Stimulated activated effector memory CD8-positive, alpha-beta T cell treated with anti-CD3 and anti-CD28 coated beads, Interleukin-12 subunit alpha, Interleukin-12 subunit beta, amount 100 ng/mL, for 72 hours (primary cell): Measurements from ENCODE around the gene CFB.
A peak's percentile ranks its signal among the peaks of the same experiment; 100 is the strongest.

Source experiments
- ATAC-seq: fragments of 150-1000 bp; cut with Tn5 transposase; 2 replicates; pipeline ENCODE4 v1.10.0; 2021
- DNase-seq, 2 donors: peaks; one replicate each; pipeline ENCODE4 v3.0.0; 2021 to 2022; ENCODE audit warnings: low spot score in 2 of 2
- H3K27ac Mint-ChIP-seq: one replicate; pipeline ENCODE4 v1.8.0; 2022; ENCODE audit warnings: mild to moderate bottlenecking, mixed read lengths
- H3K36me3 Mint-ChIP-seq: one replicate; pipeline ENCODE4 v1.8.0; 2022; ENCODE audit warnings: mild to moderate bottlenecking, mixed read lengths
- H3K4me1 Mint-ChIP-seq: one replicate; pipeline ENCODE4 v1.8.0; 2022; ENCODE audit warnings: mixed read lengths
- H3K4me3 Mint-ChIP-seq: one replicate; pipeline ENCODE4 v1.8.0; 2022; ENCODE audit warnings: mild to moderate bottlenecking, mixed read lengths
- H3K9me3 Mint-ChIP-seq: one replicate; pipeline ENCODE4 v1.8.0; 2022; ENCODE audit warnings: mixed read lengths

Gene CFB

GRCh38 chr6:31952890-31953289 lies 7.0 kb downstream of the CFB start:
- Mint-ChIP-seq H3K4me1 (peaks cover 14% of the 10 kb centered on the region), H3K36me3 (peaks cover 58% of the 10 kb centered on the region), H3K4me3 (no peak overlapping the region), H3K9me3 (no peaks in the 10 kb centered on the region), H3K27ac (peak overlapping the region; percentile 21)
- ATAC-seq: no peak
- no peak for DNase-seq

- Mint-ChIP-seq H3K4me3 (no peak overlapping the region), H3K4me1 (peaks cover 24% of the 10 kb centered on the region), H3K27ac (peak overlapping the region; percentile 70), H3K36me3 (peaks cover 71% of the 10 kb centered on the region), H3K9me3 (no peaks in the 10 kb centered on the region)
- ATAC-seq: no peak
- DNase-seq: no peak
These were observed 8.6 kb downstream of the CFB start for GRCh38 chr6:31954511-31954910.

GRCh38 chr6:31956796-31957195 lies 10.9 kb downstream of the CFB start:
- H3K4me1 Mint-ChIP-seq: peaks cover 39% of the 10 kb centered on the region
- DNase-seq (no peak), ATAC-seq (no peak)
- no peaks in the 10 kb centered on the region for H3K9me3 Mint-ChIP-seq
- H3K36me3 Mint-ChIP-seq: peaks cover 88% of the 10 kb centered on the region
- H3K4me3 Mint-ChIP-seq: peak overlapping the region; percentile 97
- H3K27ac Mint-ChIP-seq: peak overlapping the region; percentile 96

GRCh38 chr6:31958412-31958740 lies 12.5 kb downstream of the CFB start:
- ATAC-seq (no peak), DNase-seq (no peak)
- H3K27ac Mint-ChIP-seq: peak overlapping the region; percentile 96
- H3K36me3 Mint-ChIP-seq: peaks cover 91% of the 10 kb centered on the region
- no peaks in the 10 kb centered on the region for H3K9me3 Mint-ChIP-seq
- H3K4me3 Mint-ChIP-seq: peak overlapping the region; percentile 97
- H3K4me1 Mint-ChIP-seq: peaks cover 46% of the 10 kb centered on the region

- Mint-ChIP-seq H3K36me3 (peaks cover 91% of the 10 kb centered on the region), H3K4me3 (peak within 1 kb of the TSS; percentile 97), H3K27ac (peak within 1 kb of the TSS; percentile 96), H3K4me1 (peaks cover 46% of the 10 kb centered on the region), H3K9me3 (no peaks in the 10 kb centered on the region)
- peak; percentile 92 to 98 for DNase-seq
- peak; percentile 99 for ATAC-seq
These were observed 13.1 kb downstream of the CFB start, which contains the start of the genes NELFE and SKIC2 for GRCh38 chr6:31958741-31959739. TSS of gene NELFE (minus strand) at chr6:31958971. CDS start at chr6:31958446, 525 bp downstream. TSS of gene SKIC2 (plus strand) at chr6:31959175. CDS start at chr6:31959193, 18 bp downstream.

GRCh38 chr6:31961616-31962015 lies 15.7 kb downstream of the CFB start:
- Mint-ChIP-seq H3K27ac (peak overlapping the region; percentile 96), H3K9me3 (no peaks in the 10 kb centered on the region), H3K4me1 (peaks cover 53% of the 10 kb centered on the region), H3K36me3 (peaks cover 91% of the 10 kb centered on the region), H3K4me3 (no peak overlapping the region)
- no peak for ATAC-seq
- no peak for DNase-seq

GRCh38 chr6:31963921-31964320 lies 18.0 kb downstream of the CFB start:
- H3K4me1 Mint-ChIP-seq: peaks cover 50% of the 10 kb centered on the region
- no peak for ATAC-seq
- DNase-seq: no peak
- H3K27ac Mint-ChIP-seq: peak overlapping the region; percentile 52
- H3K9me3 Mint-ChIP-seq: no peaks in the 10 kb centered on the region
- peaks cover 94% of the 10 kb centered on the region for H3K36me3 Mint-ChIP-seq
- H3K4me3 Mint-ChIP-seq: no peak overlapping the region

GRCh38 chr6:31965700-31966099 lies 19.8 kb downstream of the CFB start:
- no peak overlapping the region for H3K4me3 Mint-ChIP-seq
- H3K36me3 Mint-ChIP-seq: peaks cover 100% of the 10 kb centered on the region
- no peak for ATAC-seq
- H3K27ac Mint-ChIP-seq: peak overlapping the region; percentile 78
- no peaks in the 10 kb centered on the region for H3K9me3 Mint-ChIP-seq
- no peak for DNase-seq
- H3K4me1 Mint-ChIP-seq: peaks cover 46% of the 10 kb centered on the region

- Mint-ChIP-seq H3K9me3 (no peaks in the 10 kb centered on the region), H3K4me3 (no peak overlapping the region), H3K4me1 (peaks cover 46% of the 10 kb centered on the region), H3K36me3 (peaks cover 100% of the 10 kb centered on the region), H3K27ac (peak overlapping the region; percentile 78)
- ATAC-seq (no peak), DNase-seq (no peak)
These were observed 20.6 kb downstream of the CFB start for GRCh38 chr6:31966506-31966905.

- peaks cover 45% of the 10 kb centered on the region for H3K4me1 Mint-ChIP-seq
- no peak for ATAC-seq
- no peaks in the 10 kb centered on the region for H3K9me3 Mint-ChIP-seq
- H3K27ac Mint-ChIP-seq: peak overlapping the region; percentile 78
- no peak overlapping the region for H3K4me3 Mint-ChIP-seq
- no peak for DNase-seq
- H3K36me3 Mint-ChIP-seq: peaks cover 100% of the 10 kb centered on the region
These were observed 21.4 kb downstream of the CFB start for GRCh38 chr6:31966997-31967925.

GRCh38 chr6:31967926-31968320 lies 22.0 kb downstream of the CFB start:
- peaks cover 49% of the 10 kb centered on the region for H3K4me1 Mint-ChIP-seq
- peak overlapping the region; percentile 78 for H3K27ac Mint-ChIP-seq
- ATAC-seq (no peak), DNase-seq (no peak)
- H3K9me3 Mint-ChIP-seq: no peaks in the 10 kb centered on the region
- H3K36me3 Mint-ChIP-seq: peaks cover 100% of the 10 kb centered on the region
- H3K4me3 Mint-ChIP-seq: no peak overlapping the region

GRCh38 chr6:31968326-31968725 lies 22.4 kb downstream of the CFB start:
- H3K9me3 Mint-ChIP-seq: no peaks in the 10 kb centered on the region
- peak overlapping the region; percentile 78 for H3K27ac Mint-ChIP-seq
- peaks cover 54% of the 10 kb centered on the region for H3K4me1 Mint-ChIP-seq
- no peak for DNase-seq
- H3K36me3 Mint-ChIP-seq: peaks cover 98% of the 10 kb centered on the region
- H3K4me3 Mint-ChIP-seq: no peak overlapping the region
- no peak for ATAC-seq

GRCh38 chr6:31968791-31969711 lies 23.2 kb downstream of the CFB start:
- Mint-ChIP-seq H3K4me1 (peaks cover 61% of the 10 kb centered on the region), H3K36me3 (peaks cover 93% of the 10 kb centered on the region), H3K4me3 (peak overlapping the region; percentile 85), H3K9me3 (no peaks in the 10 kb centered on the region), H3K27ac (peak overlapping the region; percentile 99)
- no peak for ATAC-seq
- no peak for DNase-seq
